HL-60 (cell line): Measurements from ENCODE around the gene ZMIZ1.

Source experiments
- DNase-seq, 2 experiments: peaks; one replicate each; pipeline ENCODE4 v3.0.0-alpha.2; 2010 to 2020; ENCODE audit warnings: low read depth in 1 of 2, low spot score in 1 of 2
- H3K27ac ChIP-seq: fragments of 250-450 bp; sonication (Bioruptor Pico); replicated peaks from 2 replicates; pipeline ENCODE4 v1.5.1; 2020; ENCODE audit warnings: mild to moderate bottlenecking, moderate library complexity
- H3K27me3 ChIP-seq: fragments of 250-450 bp; sonication (Bioruptor Pico); 2 replicates; pipeline ENCODE4 v1.5.1; 2021; ENCODE audit warnings: mild to moderate bottlenecking, moderate library complexity; ENCODE audit not compliant: insufficient read depth, poor library complexity, severe bottlenecking
- H3K4me3 ChIP-seq: replicated peaks from 2 replicates; pipeline ENCODE4 v1.5.1; 2011; ENCODE audit warnings: mild to moderate bottlenecking, control low read depth, low read length; ENCODE audit not compliant: insufficient read depth
- GABPA ChIP-seq: IDR thresholded peaks from 2 replicates; pipeline ENCODE4 v1.6.1; 2012; ENCODE audit warnings: low read depth
- POLR2AphosphoS5 ChIP-seq: IDR thresholded peaks from 2 replicates; pipeline ENCODE4 v1.6.1; 2012; ENCODE audit warnings: low read depth
- SPI1 ChIP-seq: IDR thresholded peaks from 2 replicates; pipeline ENCODE4 v1.6.1; 2012; ENCODE audit warnings: low read depth, mild to moderate bottlenecking, borderline replicate concordance
- TF ChIP-seq, protein P1 (sequence below): IDR thresholded peaks from one replicate; pipeline ENCODE4 v1.5.1; 2011; ENCODE audit warnings: low read length, control low read depth, inconsistent platforms; ENCODE audit not compliant: insufficient read depth
- TF ChIP-seq, protein P2 (sequence below): IDR thresholded peaks from 2 replicates; pipeline ENCODE4 v1.6.1; 2012; ENCODE audit warnings: low read depth; ENCODE audit not compliant: insufficient replicate concordance

ZMIZ1 gene

DNA sequence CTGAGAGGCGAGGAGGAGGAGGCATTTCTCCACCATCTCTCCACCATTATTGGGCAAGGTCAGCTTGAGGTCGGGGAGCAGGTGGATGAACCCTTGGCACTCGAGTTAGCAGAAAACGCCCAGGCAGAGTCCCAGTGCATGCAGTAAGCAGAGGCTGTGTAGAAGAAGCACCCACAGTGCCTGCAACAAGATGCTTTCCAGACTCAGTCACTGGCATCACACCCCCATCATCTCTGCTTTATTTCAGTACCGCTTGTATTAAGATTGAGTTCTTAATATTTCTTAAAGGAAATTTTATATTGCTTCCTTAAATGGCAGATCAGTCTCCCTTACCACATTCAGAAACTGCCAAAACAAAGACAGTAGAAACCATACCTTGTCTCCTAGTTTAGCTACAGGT lies 156.2 kb downstream of the ZMIZ1 start:
- no peak overlapping the region for H3K27ac ChIP-seq
- no peak for DNase-seq
- no peak overlapping the region for H3K4me3 ChIP-seq
- TF ChIP-seq, protein P1, sequence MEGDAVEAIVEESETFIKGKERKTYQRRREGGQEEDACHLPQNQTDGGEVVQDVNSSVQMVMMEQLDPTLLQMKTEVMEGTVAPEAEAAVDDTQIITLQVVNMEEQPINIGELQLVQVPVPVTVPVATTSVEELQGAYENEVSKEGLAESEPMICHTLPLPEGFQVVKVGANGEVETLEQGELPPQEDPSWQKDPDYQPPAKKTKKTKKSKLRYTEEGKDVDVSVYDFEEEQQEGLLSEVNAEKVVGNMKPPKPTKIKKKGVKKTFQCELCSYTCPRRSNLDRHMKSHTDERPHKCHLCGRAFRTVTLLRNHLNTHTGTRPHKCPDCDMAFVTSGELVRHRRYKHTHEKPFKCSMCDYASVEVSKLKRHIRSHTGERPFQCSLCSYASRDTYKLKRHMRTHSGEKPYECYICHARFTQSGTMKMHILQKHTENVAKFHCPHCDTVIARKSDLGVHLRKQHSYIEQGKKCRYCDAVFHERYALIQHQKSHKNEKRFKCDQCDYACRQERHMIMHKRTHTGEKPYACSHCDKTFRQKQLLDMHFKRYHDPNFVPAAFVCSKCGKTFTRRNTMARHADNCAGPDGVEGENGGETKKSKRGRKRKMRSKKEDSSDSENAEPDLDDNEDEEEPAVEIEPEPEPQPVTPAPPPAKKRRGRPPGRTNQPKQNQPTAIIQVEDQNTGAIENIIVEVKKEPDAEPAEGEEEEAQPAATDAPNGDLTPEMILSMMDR = no peak
- no peak for TF ChIP-seq SPI1
- TF ChIP-seq GABPA = no peak
- TF ChIP-seq POLR2AphosphoS5 = no peak
- TF ChIP-seq, protein P2, sequence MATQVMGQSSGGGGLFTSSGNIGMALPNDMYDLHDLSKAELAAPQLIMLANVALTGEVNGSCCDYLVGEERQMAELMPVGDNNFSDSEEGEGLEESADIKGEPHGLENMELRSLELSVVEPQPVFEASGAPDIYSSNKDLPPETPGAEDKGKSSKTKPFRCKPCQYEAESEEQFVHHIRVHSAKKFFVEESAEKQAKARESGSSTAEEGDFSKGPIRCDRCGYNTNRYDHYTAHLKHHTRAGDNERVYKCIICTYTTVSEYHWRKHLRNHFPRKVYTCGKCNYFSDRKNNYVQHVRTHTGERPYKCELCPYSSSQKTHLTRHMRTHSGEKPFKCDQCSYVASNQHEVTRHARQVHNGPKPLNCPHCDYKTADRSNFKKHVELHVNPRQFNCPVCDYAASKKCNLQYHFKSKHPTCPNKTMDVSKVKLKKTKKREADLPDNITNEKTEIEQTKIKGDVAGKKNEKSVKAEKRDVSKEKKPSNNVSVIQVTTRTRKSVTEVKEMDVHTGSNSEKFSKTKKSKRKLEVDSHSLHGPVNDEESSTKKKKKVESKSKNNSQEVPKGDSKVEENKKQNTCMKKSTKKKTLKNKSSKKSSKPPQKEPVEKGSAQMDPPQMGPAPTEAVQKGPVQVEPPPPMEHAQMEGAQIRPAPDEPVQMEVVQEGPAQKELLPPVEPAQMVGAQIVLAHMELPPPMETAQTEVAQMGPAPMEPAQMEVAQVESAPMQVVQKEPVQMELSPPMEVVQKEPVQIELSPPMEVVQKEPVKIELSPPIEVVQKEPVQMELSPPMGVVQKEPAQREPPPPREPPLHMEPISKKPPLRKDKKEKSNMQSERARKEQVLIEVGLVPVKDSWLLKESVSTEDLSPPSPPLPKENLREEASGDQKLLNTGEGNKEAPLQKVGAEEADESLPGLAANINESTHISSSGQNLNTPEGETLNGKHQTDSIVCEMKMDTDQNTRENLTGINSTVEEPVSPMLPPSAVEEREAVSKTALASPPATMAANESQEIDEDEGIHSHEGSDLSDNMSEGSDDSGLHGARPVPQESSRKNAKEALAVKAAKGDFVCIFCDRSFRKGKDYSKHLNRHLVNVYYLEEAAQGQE = no peak
- no peaks in the 10 kb centered on the region for H3K27me3 ChIP-seq

DNA sequence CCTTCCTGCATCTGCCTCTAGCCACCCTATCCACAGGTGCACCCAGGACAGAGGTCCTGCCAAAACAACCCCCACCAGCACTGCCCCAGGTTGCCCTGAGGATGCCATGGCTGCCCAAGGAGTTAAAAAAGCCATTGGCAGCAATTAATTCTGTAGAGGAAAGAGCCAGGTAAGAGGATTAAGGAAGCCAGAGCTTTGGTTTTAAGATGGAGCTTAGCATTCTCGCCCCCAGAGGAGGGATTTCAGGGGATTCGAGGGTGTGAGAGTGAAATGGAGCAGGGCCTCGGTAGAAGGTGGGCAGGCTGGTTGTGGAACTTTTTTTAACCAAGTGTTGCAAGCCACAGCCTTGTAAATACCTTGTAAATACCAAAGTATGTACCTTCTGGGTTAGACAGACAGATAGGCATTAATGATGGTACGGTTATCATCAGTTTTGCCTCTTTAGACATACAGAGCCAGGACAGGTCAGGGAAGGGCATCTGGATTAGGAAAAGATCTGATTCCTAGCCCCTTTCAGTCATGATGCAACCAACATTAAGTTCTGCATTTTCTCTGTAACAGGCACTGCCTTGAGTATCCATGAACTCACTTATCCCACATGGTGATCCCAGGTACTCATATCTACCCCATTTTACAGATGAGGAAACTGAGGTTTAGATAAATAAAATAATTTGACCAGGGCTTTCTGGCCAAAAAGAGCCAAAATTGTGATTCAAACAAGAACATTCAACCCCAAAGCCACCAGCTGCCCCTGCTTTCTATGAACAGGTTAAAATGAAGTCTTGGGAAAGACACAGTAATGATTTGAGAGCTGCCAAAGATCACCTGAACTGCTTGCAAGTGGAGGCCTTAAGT lies 157.9 kb downstream of the ZMIZ1 start:
- no peak overlapping the region for H3K27ac ChIP-seq

GRCh38 chr10:79229071-79229541 lies 160.3 kb downstream of the ZMIZ1 start:
- DNase-seq = no peak
- H3K27ac ChIP-seq = no peak overlapping the region
- H3K4me3 ChIP-seq = no peak overlapping the region
- no peaks in the 10 kb centered on the region for H3K27me3 ChIP-seq
- TF ChIP-seq POLR2AphosphoS5 (no peak), GABPA (no peak), SPI1 (no peak)
- TF ChIP-seq, protein P1 = no peak
- TF ChIP-seq, protein P2 = no peak

More for the DNA sequence above, 157.9 kb downstream of the ZMIZ1 start:
- TF ChIP-seq SPI1 (no peak), GABPA (no peak), POLR2AphosphoS5 (no peak)
- TF ChIP-seq, protein P2 = no peak
- TF ChIP-seq, protein P1 = no peak
- Histone ChIP-seq H3K4me3 (no peak overlapping the region), H3K27me3 (no peaks in the 10 kb centered on the region)
- no peak for DNase-seq
